HCT116 (cell line): ENCODE results near the gene THADA. TPM values are rescaled to one million over a fixed set of nuclear protein-coding genes. Genes with fewer than 3 reads are reported as not detected.

ENCODE experiments used
- ATAC-seq: fragments of 200-7000 bp; cut with Tn5 transposase; 2 replicates; pipeline ENCODE4 v1.9.1; 2020; ENCODE audit warnings: mild to moderate bottlenecking, moderate library complexity
- BruUV-seq: library from RNA; stranded (reverse); fragments of 400-500 nt; replicated peaks from 2 replicates; lab custom pipeline; 2021; lab: Mats Ljungman, UMichigan
- CTCF ChIA-PET: fragments of 300-600 bp; sonication (Branson Sonifier 250); formaldehyde crosslinking; loops from one replicate; lab custom pipeline; 2021; ENCODE audit warnings: antibody characterized with exemption; lab: Charles Lee
- POLR2A ChIA-PET: fragments of 300-600, 350-600 bp; sonication (Branson Sonifier 250); formaldehyde crosslinking; loops from one replicate; lab custom pipeline; 2021; ENCODE audit warnings: antibody characterized with exemption; lab: Charles Lee
- RAD21 ChIA-PET, 2 experiments: fragments of 300-600 bp; sonication (Branson Sonifier 250); formaldehyde crosslinking; loops; one replicate each; lab custom pipeline; 2023; ENCODE audit warnings: low total read pairs in 2 of 2; ENCODE audit not compliant: uncharacterized antibody in 2 of 2, unreplicated experiment in 2 of 2, low non-redundant PET in 1 of 2; lab: Charles Lee
- DNase-seq: peaks from one replicate; pipeline ENCODE4 v3.0.0-alpha.2; 2010; ENCODE audit warnings: low read depth, low spot score
- H2AFZ ChIP-seq: fragments of 200-600 bp; shearing (Covaris generic), sonication (generic); 2 replicates; pipeline ENCODE4 v1.6.1; 2017; ENCODE audit warnings: low read depth, mixed run types, mixed read lengths, antibody characterized with exemption, low read length; ENCODE audit not compliant: poor library complexity, severe bottlenecking
- H3K27ac ChIP-seq: 2 replicates; pipeline ENCODE4 v1.5.1; 2012; ENCODE audit warnings: low read depth, low read length
- H3K27me3 ChIP-seq: fragments of 200-600 bp; sonication (generic); 2 replicates; pipeline ENCODE4 v1.6.1; 2016; ENCODE audit warnings: mixed run types, low read length, mixed read lengths; ENCODE audit not compliant: insufficient read depth
- H3K36me3 ChIP-seq, 2 experiments: fragments of 200-500 bp in 1 of 2; fragments of 200-600 bp in 1 of 2; sonication (Bioruptor generic) in 1 of 2; sonication (generic) in 1 of 2; 2 replicates each; pipeline versions ENCODE4 v1.5.1 to v1.6.1; 2014 to 2016; ENCODE audit warnings: low read length in 2 of 2, inconsistent platforms in 1 of 2, mixed read lengths in 1 of 2, mixed run types in 1 of 2; ENCODE audit not compliant: insufficient read depth in 2 of 2, control insufficient read depth in 1 of 2
- H3K4me1 ChIP-seq, 2 experiments: fragments of 200-600 bp in 1 of 2; sonication (generic) in 1 of 2; 2 replicates each; pipeline versions ENCODE4 v1.5.1 to v1.6.1; 2012 to 2017; ENCODE audit warnings: low read length in 2 of 2, inconsistent platforms in 1 of 2, mild to moderate bottlenecking in 1 of 2, mixed read lengths in 1 of 2, mixed run types in 1 of 2, moderate library complexity in 1 of 2; ENCODE audit not compliant: insufficient read depth in 2 of 2, control insufficient read depth in 1 of 2
- H3K4me2 ChIP-seq: fragments of 200-600 bp; sonication (generic); 2 replicates; pipeline ENCODE4 v1.6.1; 2017; ENCODE audit warnings: mixed run types, low read length, mixed read lengths
- H3K4me3 ChIP-seq, 2 experiments: fragments of 200-600 bp in 1 of 2; sonication (generic) in 1 of 2; replicated peaks in 1 of 2; 2 replicates each; pipeline ENCODE4 v1.5.1; 2011 to 2016; ENCODE audit warnings: low read length in 2 of 2, control low read depth in 1 of 2, low read depth in 1 of 2, mild to moderate bottlenecking in 1 of 2, mixed read lengths in 1 of 2, mixed run types in 1 of 2
- H3K79me2 ChIP-seq: fragments of 200-600 bp; sonication (generic); 2 replicates; pipeline ENCODE4 v1.6.1; 2017; ENCODE audit warnings: mild to moderate bottlenecking, mixed run types, low read length, moderate library complexity, mixed read lengths; ENCODE audit not compliant: insufficient read depth
- H3K9ac ChIP-seq: fragments of 200-600 bp; sonication (generic); 2 replicates; pipeline ENCODE4 v1.6.1; 2016; ENCODE audit warnings: low read length, mixed read lengths
- H3K9me2 ChIP-seq: fragments of 200-600 bp; sonication (generic), shearing (Covaris generic); 2 replicates; pipeline ENCODE4 v1.6.1; 2017; ENCODE audit warnings: mixed run types, mild to moderate bottlenecking, moderate library complexity; ENCODE audit not compliant: insufficient read depth
- H3K9me3 ChIP-seq, 2 experiments: fragments of 200-500 bp in 1 of 2; fragments of 200-600 bp in 1 of 2; sonication (Bioruptor generic) in 1 of 2; sonication (generic) in 1 of 2; 2 replicates each; pipeline ENCODE4 v1.6.1; 2014 to 2017; ENCODE audit warnings: low read length in 2 of 2, mixed read lengths in 2 of 2, inconsistent platforms in 1 of 2, low read depth in 1 of 2, mild to moderate bottlenecking in 1 of 2, mixed run types in 1 of 2, moderate library complexity in 1 of 2; ENCODE audit not compliant: control insufficient read depth in 1 of 2, insufficient read depth in 1 of 2
- H4K20me1 ChIP-seq: fragments of 200-600 bp; sonication (generic), shearing (Covaris generic); 2 replicates; pipeline ENCODE4 v1.6.1; 2017; ENCODE audit warnings: mixed run types, mild to moderate bottlenecking, moderate library complexity; ENCODE audit not compliant: insufficient read depth
- FOSL1 ChIP-seq: IDR thresholded peaks from 2 replicates; pipeline ENCODE4 v1.6.1; 2012; ENCODE audit warnings: low read depth
- RAD21 ChIP-seq: IDR thresholded peaks from 2 replicates; pipeline ENCODE4 v1.6.1; 2012; ENCODE audit warnings: low read depth, mild to moderate bottlenecking
- SP1 ChIP-seq: IDR thresholded peaks from 2 replicates; pipeline ENCODE4 v1.6.1; 2012; ENCODE audit warnings: low read depth
- intact Hi-C: fragments of 100-400 bp; cut with micrococcal nuclease; formaldehyde crosslinking; loops from 2 replicates; pipeline ENCODE4 v1.10.0; 2022
- total RNA-seq: library from RNA; stranded (reverse); gene quantifications from one replicate; pipeline ENCODE4 v1.2.1, GENCODE V29; 2021; ENCODE audit not compliant: unreplicated experiment
- TF ChIP-seq, protein P1 (sequence below), 3 experiments: fragments of 200-600 bp in 1 of 3; sonication (generic) in 1 of 3; IDR thresholded peaks in 2 of 3; conservative IDR thresholded peaks in 1 of 3; 2 replicates each; pipeline ENCODE4 v1.5.1; 2012 to 2017; ENCODE audit warnings: low read depth in 2 of 3, low read length in 2 of 3, antibody characterized with exemption in 1 of 3, borderline replicate concordance in 1 of 3, control low read depth in 1 of 3, mild to moderate bottlenecking in 1 of 3, mixed read lengths in 1 of 3, mixed run types in 1 of 3, moderate library complexity in 1 of 3; ENCODE audit not compliant: insufficient read depth in 1 of 3
- TF ChIP-seq, protein P2 (sequence below): IDR thresholded peaks from 2 replicates; pipeline ENCODE4 v1.6.1; 2011; ENCODE audit warnings: mild to moderate bottlenecking, low read length, moderate library complexity; ENCODE audit not compliant: insufficient replicate concordance; ENCODE audit errors: extremely low read depth

Gene THADA
- total RNA-seq, 1 experiment from 2014 or later, result 30.7 TPM

DNA sequence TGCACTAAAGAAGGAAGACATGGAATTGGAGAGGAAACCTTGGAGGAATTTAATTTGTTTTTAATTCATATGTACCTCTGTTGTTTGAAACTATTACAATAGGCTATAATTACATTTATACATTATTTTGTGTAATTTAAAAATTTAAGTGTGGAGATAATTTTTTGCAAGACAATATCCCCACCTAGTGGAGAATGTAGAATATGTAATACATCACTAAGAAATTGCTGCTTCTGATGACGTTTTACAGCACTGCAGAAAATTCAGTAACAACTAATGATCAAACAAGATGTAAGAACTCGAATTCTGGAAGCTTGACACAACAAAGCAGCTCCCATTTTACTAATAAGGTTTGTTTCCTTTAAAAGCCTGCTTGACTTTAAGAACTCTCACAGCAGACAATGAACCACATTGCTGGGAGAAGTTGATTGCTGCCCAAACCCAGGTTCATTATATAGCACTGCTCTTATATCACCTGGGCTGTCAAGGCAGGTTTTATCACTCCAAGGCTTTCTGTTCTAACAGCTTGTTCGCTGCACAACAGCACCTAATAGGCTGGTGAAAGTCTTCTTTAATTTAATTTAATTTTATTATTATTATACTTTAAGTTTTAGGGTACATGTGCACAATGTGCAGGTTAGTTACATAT is 53.4 kb downstream of the THADA start:
- TF ChIP-seq RAD21 (peak; percentile 73), SP1 (no peak), FOSL1 (no peak)
- TF ChIP-seq, protein P1, sequence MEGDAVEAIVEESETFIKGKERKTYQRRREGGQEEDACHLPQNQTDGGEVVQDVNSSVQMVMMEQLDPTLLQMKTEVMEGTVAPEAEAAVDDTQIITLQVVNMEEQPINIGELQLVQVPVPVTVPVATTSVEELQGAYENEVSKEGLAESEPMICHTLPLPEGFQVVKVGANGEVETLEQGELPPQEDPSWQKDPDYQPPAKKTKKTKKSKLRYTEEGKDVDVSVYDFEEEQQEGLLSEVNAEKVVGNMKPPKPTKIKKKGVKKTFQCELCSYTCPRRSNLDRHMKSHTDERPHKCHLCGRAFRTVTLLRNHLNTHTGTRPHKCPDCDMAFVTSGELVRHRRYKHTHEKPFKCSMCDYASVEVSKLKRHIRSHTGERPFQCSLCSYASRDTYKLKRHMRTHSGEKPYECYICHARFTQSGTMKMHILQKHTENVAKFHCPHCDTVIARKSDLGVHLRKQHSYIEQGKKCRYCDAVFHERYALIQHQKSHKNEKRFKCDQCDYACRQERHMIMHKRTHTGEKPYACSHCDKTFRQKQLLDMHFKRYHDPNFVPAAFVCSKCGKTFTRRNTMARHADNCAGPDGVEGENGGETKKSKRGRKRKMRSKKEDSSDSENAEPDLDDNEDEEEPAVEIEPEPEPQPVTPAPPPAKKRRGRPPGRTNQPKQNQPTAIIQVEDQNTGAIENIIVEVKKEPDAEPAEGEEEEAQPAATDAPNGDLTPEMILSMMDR (IDR thresholded peaks at IDR 0.05 in 2 of 3, conservative IDR thresholded peaks at IDR 0.05 in 1 of 3; ENCODE audit: borderline replicate concordance in 1 of 3, insufficient read depth in 1 of 3, low read depth in 2 of 3, low read length in 2 of 3), result peak; percentile 24 to 60 (median 54); a peak in 3 of 6 replicates
- ChIA-PET POLR2A (no interaction called here), RAD21 (no interaction called here), CTCF (interaction anchor here (1.7 kb wide), 1 partner anchor 373 kb away, joined by 4 read pairs; no protein-coding TSS in a partner anchor)
- H2AFZ ChIP-seq, result no peak overlapping the region
- H3K9me3 ChIP-seq, result no peaks in the 10 kb centered on the region
- ATAC-seq (peak; percentile 59), DNase-seq (peak; percentile 18)
- H3K4me1 ChIP-seq, result no peaks in the 10 kb centered on the region
- no peaks in the 10 kb centered on the region for H3K79me2 ChIP-seq
- intact Hi-C loops, result loop anchor here (2.0 to 5.0 kb wide), 3 partner anchors 315 to 596 kb away; partner anchors contain the start of gene ZFP36L2
- H4K20me1 ChIP-seq, result no peaks in the 10 kb centered on the region
- no TSS peak for BruUV-seq
- peaks cover 0 to 2% of the 10 kb centered on the region in 2 experiments; a peak in 1 of 4 replicates for H3K36me3 ChIP-seq
- H3K27ac ChIP-seq, result no peak overlapping the region
- H3K9ac ChIP-seq, result no peak overlapping the region
- H3K4me3 ChIP-seq, result no peak overlapping the region
- H3K27me3 ChIP-seq, result no peaks in the 10 kb centered on the region
- H3K4me2 ChIP-seq, result no peak overlapping the region
- H3K9me2 ChIP-seq, result no peaks in the 10 kb centered on the region

DNA sequence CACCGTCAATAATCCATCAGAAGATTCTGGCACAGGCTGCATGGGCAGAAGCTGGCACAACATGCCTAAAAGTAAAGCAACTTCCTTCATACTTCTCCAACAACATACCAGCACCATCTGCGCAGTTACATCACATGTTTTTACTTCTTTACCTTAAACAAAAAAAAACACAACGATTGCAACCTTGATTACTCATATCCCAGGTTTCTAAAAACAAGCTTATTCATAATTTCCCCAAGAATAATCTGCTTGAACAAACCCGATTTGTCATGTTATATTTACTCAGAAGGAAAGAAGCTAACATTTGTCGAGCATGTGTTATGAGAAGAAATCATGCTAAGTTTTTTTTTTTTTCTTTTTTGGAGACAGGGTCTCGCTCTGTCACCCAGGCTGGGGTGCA is 54.7 kb downstream of the THADA start:
- intact Hi-C loops, result loop anchor here (1.0 to 5.0 kb wide), 3 partner anchors 314 to 714 kb away; partner anchors contain the start of gene ZFP36L2
- DNase-seq (no peak), ATAC-seq (no peak)
- H3K9ac ChIP-seq, result no peak overlapping the region
- no peaks in the 10 kb centered on the region for H3K79me2 ChIP-seq
- H2AFZ ChIP-seq, result no peak overlapping the region
- H4K20me1 ChIP-seq, result no peaks in the 10 kb centered on the region
- H3K36me3 ChIP-seq, result peaks cover 0 to 2% of the 10 kb centered on the region in 2 experiments; a peak in 1 of 4 replicates
- no TSS peak for BruUV-seq
- H3K4me3 ChIP-seq, result no peak overlapping the region
- H3K27me3 ChIP-seq, result no peaks in the 10 kb centered on the region
- no peaks in the 10 kb centered on the region for H3K4me1 ChIP-seq
- RAD21 ChIA-PET, result interaction anchor here in 1 of 2 experiments (0.7 kb wide), 1 partner anchor 19 kb away, joined by 3 read pairs; no protein-coding TSS in a partner anchor
- no peaks in the 10 kb centered on the region for H3K9me3 ChIP-seq
- CTCF ChIA-PET, result interaction anchor here (0.7 to 1.7 kb wide), 4 partner anchors 57 to 916 kb away, joined by 3 to 5 read pairs (median 4); no protein-coding TSS in a partner anchor
- POLR2A ChIA-PET, result no interaction called here
- H3K4me2 ChIP-seq, result no peak overlapping the region
- H3K9me2 ChIP-seq, result no peaks in the 10 kb centered on the region
- H3K27ac ChIP-seq, result no peak overlapping the region
- TF ChIP-seq, protein P2, sequence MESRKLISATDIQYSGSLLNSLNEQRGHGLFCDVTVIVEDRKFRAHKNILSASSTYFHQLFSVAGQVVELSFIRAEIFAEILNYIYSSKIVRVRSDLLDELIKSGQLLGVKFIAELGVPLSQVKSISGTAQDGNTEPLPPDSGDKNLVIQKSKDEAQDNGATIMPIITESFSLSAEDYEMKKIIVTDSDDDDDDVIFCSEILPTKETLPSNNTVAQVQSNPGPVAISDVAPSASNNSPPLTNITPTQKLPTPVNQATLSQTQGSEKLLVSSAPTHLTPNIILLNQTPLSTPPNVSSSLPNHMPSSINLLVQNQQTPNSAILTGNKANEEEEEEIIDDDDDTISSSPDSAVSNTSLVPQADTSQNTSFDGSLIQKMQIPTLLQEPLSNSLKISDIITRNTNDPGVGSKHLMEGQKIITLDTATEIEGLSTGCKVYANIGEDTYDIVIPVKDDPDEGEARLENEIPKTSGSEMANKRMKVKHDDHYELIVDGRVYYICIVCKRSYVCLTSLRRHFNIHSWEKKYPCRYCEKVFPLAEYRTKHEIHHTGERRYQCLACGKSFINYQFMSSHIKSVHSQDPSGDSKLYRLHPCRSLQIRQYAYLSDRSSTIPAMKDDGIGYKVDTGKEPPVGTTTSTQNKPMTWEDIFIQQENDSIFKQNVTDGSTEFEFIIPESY, result no peak
- no peak for TF ChIP-seq SP1
- TF ChIP-seq, protein P1 (IDR thresholded peaks at IDR 0.05 in 2 of 3, conservative IDR thresholded peaks at IDR 0.05 in 1 of 3; ENCODE audit: borderline replicate concordance in 1 of 3, insufficient read depth in 1 of 3, low read depth in 2 of 3, low read length in 2 of 3), result no peak
